Measurements from ENCODE around the gene PPP4R3B.

DNA sequence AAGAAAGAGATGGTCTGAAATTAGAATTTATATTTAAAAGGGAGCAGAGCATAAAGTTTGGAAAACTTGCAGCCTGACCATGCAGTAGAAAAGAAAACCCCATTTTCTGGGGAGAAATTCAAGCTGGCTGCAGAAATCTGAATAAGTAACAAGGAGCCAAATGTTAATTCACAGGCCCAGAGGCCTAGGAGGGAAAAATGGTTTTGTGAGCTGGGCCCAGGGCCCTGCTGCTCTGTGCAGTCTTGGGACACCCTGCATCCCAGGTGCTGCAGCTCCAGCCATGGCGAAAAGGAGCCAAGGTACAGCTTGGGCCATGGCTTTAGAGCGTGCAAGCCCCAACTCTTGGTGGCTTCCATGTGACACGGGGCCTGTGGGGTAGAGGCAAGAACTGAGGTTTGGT lies 56.6 kb downstream of the PPP4R3B start:
- no peak for TF ChIP-seq POLR2A (IDR thresholded peaks at IDR 0.05; ENCODE audit: low read depth, low read length)
- no peak for TF ChIP-seq TAF1 (IDR thresholded peaks at IDR 0.05; ENCODE audit: borderline replicate concordance, low read depth, low read length)
- no peak for TF ChIP-seq POLR2AphosphoS5 (IDR thresholded peaks at IDR 0.05; ENCODE audit: low read depth, low read length)

All from GM12892 (cell line).